HepG2 (cell line): ENCODE data around the gene DPEP1. TPM values are rescaled to one million over a fixed set of nuclear protein-coding genes. Genes with fewer than 3 reads are reported as not detected.

ENCODE experiments used
- ATAC-seq: fragments of 200-7000 bp; cut with Tn5 transposase; 3 replicates; pipeline ENCODE4 v1.9.1; 2020; ENCODE audit warnings: mild to moderate bottlenecking, moderate library complexity
- BruUV-seq: library from RNA; stranded (reverse); fragments of 400-500 nt; replicated peaks from 2 replicates; lab custom pipeline; 2021; lab: Mats Ljungman, UMichigan
- CTCF ChIA-PET: fragments of 300-600 bp; formaldehyde crosslinking; extraction: SDS; loops from one replicate; lab custom pipeline; 2021; ENCODE audit warnings: low total read pairs, inconsistent platforms, low intra/inter-chr PET ratio; lab: Yijun Ruan, JAX
- POLR2A ChIA-PET: fragments of 350-600 bp; sonication (Branson Sonifier 250); formaldehyde crosslinking; loops from one replicate; lab custom pipeline; 2020; ENCODE audit warnings: antibody characterized with exemption, inconsistent platforms; lab: Yijun Ruan, JAX
- DNase-seq: peaks from one replicate; pipeline ENCODE4 v3.0.0-alpha.2; 2015; ENCODE audit warnings: low spot score
- FAIRE-seq: peaks from 3 replicates; lab custom pipeline; 2011; peaks lifted over from hg19 to GRCh38; lab: Jason Lieb, UNC
- H2AFZ ChIP-seq: one replicate; pipeline ENCODE4 v1.6.1; 2011; ENCODE audit warnings: low read length, inconsistent platforms
- H3K27ac ChIP-seq: fragments of 300-600 bp; 3 replicates; pipeline ENCODE4 v1.8.0; 2011; ENCODE audit warnings: mixed run types, mild to moderate bottlenecking, mixed read lengths, low read length, inconsistent platforms; ENCODE audit not compliant: insufficient read depth; ENCODE audit errors: extremely low read length
- H3K27me3 ChIP-seq, 2 experiments: fragments of 200-600 bp in 1 of 2; 2 replicates in 1 of 2; 3 replicates in 1 of 2; pipeline versions ENCODE4 v1.6.0 to v1.8.0; 2011; ENCODE audit warnings: low read length in 2 of 2, mild to moderate bottlenecking in 2 of 2, moderate library complexity in 2 of 2, inconsistent platforms in 1 of 2; ENCODE audit not compliant: insufficient read depth in 2 of 2, control insufficient read depth in 1 of 2
- H3K36me3 ChIP-seq, 2 experiments: fragments of 200-600 bp in 1 of 2; replicated peaks in 1 of 2; 2 replicates in 1 of 2; 3 replicates in 1 of 2; pipeline versions ENCODE4 v1.5.1 to v1.8.0; 2011; ENCODE audit warnings: low read length in 2 of 2, inconsistent platforms in 1 of 2; ENCODE audit not compliant: insufficient read depth in 2 of 2, control insufficient read depth in 1 of 2
- H3K4me1 ChIP-seq: 2 replicates; pipeline ENCODE4 v1.5.1; 2012; ENCODE audit warnings: low read length, inconsistent platforms; ENCODE audit not compliant: insufficient read depth
- H3K4me2 ChIP-seq: 2 replicates; pipeline ENCODE4 v1.6.0; 2011; ENCODE audit warnings: low read depth, low read length, inconsistent platforms
- H3K4me3 ChIP-seq, 3 experiments: fragments of 200-600 bp in 1 of 3; sonication (generic), shearing (Covaris generic) in 1 of 3; replicated peaks in 1 of 3; 2 replicates each; pipeline ENCODE4 v1.5.1; 2011 to 2016; ENCODE audit warnings: low read length in 3 of 3, inconsistent platforms in 2 of 3, low read depth in 2 of 3, mild to moderate bottlenecking in 2 of 3, control low read depth in 1 of 3, mixed read lengths in 1 of 3; ENCODE audit not compliant: insufficient read depth in 1 of 3
- H3K79me2 ChIP-seq: one replicate; pipeline ENCODE4 v1.6.1; 2011; ENCODE audit warnings: low read length, inconsistent platforms; ENCODE audit not compliant: insufficient read depth
- H3K9ac ChIP-seq: 2 replicates; pipeline ENCODE4 v1.6.0; 2011; ENCODE audit warnings: mild to moderate bottlenecking, low read depth, low read length, inconsistent platforms; ENCODE audit not compliant: insufficient read depth
- H3K9me3 ChIP-seq: 2 replicates; pipeline ENCODE4 v1.5.1; 2012; ENCODE audit warnings: mild to moderate bottlenecking, low read length
- H4K20me1 ChIP-seq: 2 replicates; pipeline ENCODE4 v1.6.0; 2011; ENCODE audit warnings: inconsistent platforms, mild to moderate bottlenecking, low read length, moderate library complexity; ENCODE audit not compliant: insufficient read depth
- BCLAF1 ChIP-seq: fragments of 450-650 bp; IDR thresholded peaks from 2 replicates; pipeline ENCODE4 v1.6.1; 2017; ENCODE audit warnings: mild to moderate bottlenecking
- HBP1 ChIP-seq: IDR thresholded peaks from 2 replicates; pipeline ENCODE4 v1.6.1; 2016; ENCODE audit warnings: low read depth, control low read depth
- HIC2 ChIP-seq: sonication (generic); formaldehyde crosslinking; IDR thresholded peaks from 2 replicates; pipeline ENCODE4 v1.9.0; 2022; ENCODE audit warnings: low read depth, missing genetic modification reagents
- PRDM15 ChIP-seq: sonication (generic); formaldehyde crosslinking; IDR thresholded peaks from 2 replicates; pipeline ENCODE4 v1.4.0; 2020; ENCODE audit warnings: missing genetic modification reagents
- ZNF282 ChIP-seq: fragments of 450-650 bp; IDR thresholded peaks from 2 replicates; pipeline ENCODE4 v1.6.1; 2018; ENCODE audit not compliant: partially characterized antibody
- ZNF687 ChIP-seq: sonication (generic); formaldehyde crosslinking; IDR thresholded peaks from 2 replicates; pipeline ENCODE4 v1.5.1; 2020; ENCODE audit warnings: mild to moderate bottlenecking, missing genetic modification reagents, moderate library complexity
- ZNF740 ChIP-seq: sonication (generic); formaldehyde crosslinking; IDR thresholded peaks from 2 replicates; pipeline ENCODE4 v1.4.0; 2020; ENCODE audit warnings: missing genetic modification reagents
- WGBS: methylation state at CpG from one replicate; pipeline ENCODE4 v1.1.6; 2017; ENCODE audit warnings: low lambda C conversion rate; 5-methylcytosine and 5-hydroxymethylcytosine counted together
- in situ Hi-C: cut with HindIII; loops from 2 replicates; pipeline ENCODE4 v1.10.0; 2017; ENCODE audit warnings: low pct_unique_long_range_greater_than_20kb; ENCODE audit not compliant: extremely low pct_ligation_motif_present
- intact Hi-C: fragments of 100-400 bp; cut with micrococcal nuclease; formaldehyde crosslinking; loops from one replicate; pipeline ENCODE4 v1.10.0; 2022; ENCODE audit not compliant: unreplicated experiment
- polyA plus RNA-seq, 8 experiments: library from polyadenylated mRNA; depleted of rRNA in 3 of 8; stranded (reverse) in 7 of 8; unstranded in 1 of 8; fragments of >200 nt; fragmentation: Illumina TruSeq in 4 of 8; extraction: Trizol in 4 of 8; gene quantifications; 2 replicates each; pipeline versions ENCODE4 v1.2.1 to v1.2.3, GENCODE V29; 2011 to 2016; ENCODE audit warnings: low read depth in 4 of 8, missing spikeins in 1 of 8, mixed read lengths in 1 of 8; ENCODE audit not compliant: insufficient read depth in 1 of 8
- total RNA-seq, 5 experiments: library from RNA; depleted of rRNA; stranded (reverse); fragments of >200 nt; fragmentation: Illumina TruSeq; extraction: Trizol; gene quantifications; 2 replicates each; pipeline ENCODE4 v1.2.3, GENCODE V29; 2016; ENCODE audit warnings: low read depth in 1 of 5

DPEP1 gene
- total and polyA plus RNA-seq, 2 of the 13 experiments (the other 11 are each of a cell fraction or from before 2014, with no cell fraction given): 37.6 to 52.2 TPM

- Histone ChIP-seq H3K4me3 (peak overlapping the region in 1 of 3 experiments; percentile 6; a peak in 1 of 6 replicates), H2AFZ (no peak overlapping the region), H3K4me2 (peak overlapping the region; percentile 18; the same call in 1 of the 2 replicates), H4K20me1 (no peaks in the 10 kb centered on the region), H3K27ac (no peak overlapping the region), H3K9ac (no peak overlapping the region), H3K36me3 (no peaks in the 10 kb centered on the region), H3K9me3 (no peaks in the 10 kb centered on the region), H3K79me2 (no peaks in the 10 kb centered on the region), H3K27me3 (peaks cover 9 to 22% of the 10 kb centered on the region in 2 experiments), H3K4me1 (peaks cover 24% of the 10 kb centered on the region)
- POLR2A ChIA-PET: no interaction called here
- in situ Hi-C loops (loop anchor here (5.0 kb wide), 1 partner anchor 40 kb away; no protein-coding TSS in a partner anchor), intact Hi-C loops (no loop called here)
- whole genome bisulfite sequencing: 3% methylated on average over 16 of the region's 22 CpGs
- no peak for DNase-seq
- BruUV-seq: no TSS peak
- CTCF ChIA-PET: no interaction called here
- ATAC-seq: peak; percentile 47
- FAIRE-seq: no peak
- TF ChIP-seq BCLAF1 (no peak), ZNF740 (CRISPR knock-in tag) (peak; percentile 83), ZNF282 (no peak), ZNF687 (CRISPR knock-in tag) (peak; percentile 30), HIC2 (CRISPR knock-in tag) (no peak), HBP1 (CRISPR knock-in tag) (no peak), PRDM15 (no peak)
Observed at GRCh38 chr16:89602273-89602951, 11.0 kb upstream of the DPEP1 start.
